ENCODE data around the gene AVPR2. TPM values are rescaled to one million over a fixed set of nuclear protein-coding genes. Genes with fewer than 3 reads are reported as not detected.

The AVPR2 gene
- total and polyA plus RNA-seq, 4 donors, result 0.51 to 2.5 (median 0.84) TPM

DNA sequence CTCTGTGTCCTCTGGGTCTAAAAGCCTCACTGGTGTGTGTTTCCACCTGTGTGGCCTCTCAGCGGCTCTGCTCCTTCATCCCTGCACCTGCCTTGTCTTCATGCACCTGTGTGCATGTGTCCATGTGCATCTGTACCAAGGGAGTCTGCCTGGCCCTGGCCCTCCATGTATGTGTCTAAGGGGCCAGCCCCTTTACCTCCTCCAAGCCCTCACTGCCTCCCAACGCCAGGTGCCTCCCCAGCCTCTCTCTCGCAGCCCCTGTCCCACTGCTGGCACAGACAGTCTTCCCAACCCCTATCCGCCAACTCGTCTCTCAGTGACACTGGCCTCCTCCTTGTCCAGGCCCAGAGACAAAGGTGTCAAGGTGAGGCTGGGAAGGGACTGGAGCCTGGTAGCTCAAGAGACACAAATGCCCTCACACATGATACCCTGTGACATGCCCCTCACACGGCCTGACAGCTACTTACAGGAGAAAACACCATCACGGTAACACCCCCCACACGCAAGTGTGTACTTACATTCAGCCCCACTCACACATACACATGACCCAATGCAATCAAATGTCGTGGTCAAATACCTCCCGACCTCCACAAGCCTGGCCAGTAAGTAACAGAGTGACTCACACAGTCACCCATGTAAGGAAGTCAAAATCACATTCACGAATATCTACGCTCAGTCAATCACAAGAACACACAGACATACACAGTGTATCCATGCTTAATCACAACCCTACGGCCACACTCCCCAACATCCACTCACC, 29.9 kb upstream of the AVPR2 start:
- WGBS, 2 donors, result 79 to 81% methylated on average over 13 of the region's 13 CpGs
- no peak overlapping the region for H3K9ac ChIP-seq (ENCODE audit: insufficient read depth in 1 of 2, low read length in 2 of 2)
- H3K4me3 ChIP-seq, result no peak overlapping the region
- DNase-seq (no peak), ATAC-seq (ENCODE audit: insufficient read depth, low FRiP score) (no peak)
- H3K27ac ChIP-seq (ENCODE audit: low read depth in 1 of 2, low read length in 1 of 2), result no peak overlapping the region
- TF ChIP-seq, protein P1, sequence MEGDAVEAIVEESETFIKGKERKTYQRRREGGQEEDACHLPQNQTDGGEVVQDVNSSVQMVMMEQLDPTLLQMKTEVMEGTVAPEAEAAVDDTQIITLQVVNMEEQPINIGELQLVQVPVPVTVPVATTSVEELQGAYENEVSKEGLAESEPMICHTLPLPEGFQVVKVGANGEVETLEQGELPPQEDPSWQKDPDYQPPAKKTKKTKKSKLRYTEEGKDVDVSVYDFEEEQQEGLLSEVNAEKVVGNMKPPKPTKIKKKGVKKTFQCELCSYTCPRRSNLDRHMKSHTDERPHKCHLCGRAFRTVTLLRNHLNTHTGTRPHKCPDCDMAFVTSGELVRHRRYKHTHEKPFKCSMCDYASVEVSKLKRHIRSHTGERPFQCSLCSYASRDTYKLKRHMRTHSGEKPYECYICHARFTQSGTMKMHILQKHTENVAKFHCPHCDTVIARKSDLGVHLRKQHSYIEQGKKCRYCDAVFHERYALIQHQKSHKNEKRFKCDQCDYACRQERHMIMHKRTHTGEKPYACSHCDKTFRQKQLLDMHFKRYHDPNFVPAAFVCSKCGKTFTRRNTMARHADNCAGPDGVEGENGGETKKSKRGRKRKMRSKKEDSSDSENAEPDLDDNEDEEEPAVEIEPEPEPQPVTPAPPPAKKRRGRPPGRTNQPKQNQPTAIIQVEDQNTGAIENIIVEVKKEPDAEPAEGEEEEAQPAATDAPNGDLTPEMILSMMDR (IDR thresholded peaks at IDR 0.05; ENCODE audit: control extremely low read depth, extremely low read depth), result no peak
- H3K9me3 ChIP-seq (ENCODE audit: control insufficient read depth in 4 of 4, insufficient read depth in 3 of 4, low read length in 3 of 4), result peaks cover 0 to 2% (median 0%) of the 10 kb centered on the region in 4 donors
- H3K27me3 ChIP-seq (ENCODE audit: control insufficient read depth in 3 of 3, insufficient read depth in 3 of 3, low read length in 2 of 3), result peaks cover 2 to 12% (median 5%) of the 10 kb centered on the region in 3 donors
- H3K36me3 ChIP-seq (ENCODE audit: control insufficient read depth in 4 of 4, insufficient read depth in 4 of 4, low read length in 4 of 4), result no peaks in the 10 kb centered on the region
- H3K4me1 ChIP-seq (ENCODE audit: control insufficient read depth in 5 of 5, insufficient read depth in 5 of 5, low read length in 5 of 5), result peaks cover 0 to 4% (median 0%) of the 10 kb centered on the region in 5 donors

GRCh38 chrX:153875391-153876111, 28.9 kb upstream of the AVPR2 start:
- Histone ChIP-seq H3K9me3 (ENCODE audit: control insufficient read depth in 4 of 4, insufficient read depth in 3 of 4, low read length in 3 of 4) (peaks cover 0 to 2% (median 0%) of the 10 kb centered on the region in 4 donors), H3K27me3 (ENCODE audit: control insufficient read depth in 3 of 3, insufficient read depth in 3 of 3, low read length in 2 of 3) (peaks cover 2 to 14% (median 13%) of the 10 kb centered on the region in 3 donors), H3K4me3 (no peak overlapping the region), H3K36me3 (ENCODE audit: control insufficient read depth in 4 of 4, insufficient read depth in 4 of 4, low read length in 4 of 4) (no peaks in the 10 kb centered on the region), H3K4me1 (ENCODE audit: control insufficient read depth in 5 of 5, insufficient read depth in 5 of 5, low read length in 5 of 5) (peaks cover 0 to 4% (median 0%) of the 10 kb centered on the region in 5 donors), H3K27ac (ENCODE audit: low read depth in 1 of 2, low read length in 1 of 2) (no peak overlapping the region), H3K9ac (ENCODE audit: insufficient read depth in 1 of 2, low read length in 2 of 2) (no peak overlapping the region)
- DNase-seq, result peak; percentile 61 to 78 (median 65)
- peak; percentile 48 for ATAC-seq (ENCODE audit: insufficient read depth, low FRiP score)
- TF ChIP-seq, protein P1 (IDR thresholded peaks at IDR 0.05; ENCODE audit: control extremely low read depth, extremely low read depth), result no peak
- WGBS, 2 donors, result 0 to 17% methylated on average over 1 to 42 of the region's 42 CpGs

GRCh38 chrX:153876112-153876491, 28.4 kb upstream of the AVPR2 start:
- TF ChIP-seq, protein P1 (IDR thresholded peaks at IDR 0.05; ENCODE audit: control extremely low read depth, extremely low read depth), result no peak
- H3K4me3 ChIP-seq, result no peak overlapping the region
- peaks cover 0 to 4% (median 0%) of the 10 kb centered on the region in 5 donors for H3K4me1 ChIP-seq (ENCODE audit: control insufficient read depth in 5 of 5, insufficient read depth in 5 of 5, low read length in 5 of 5)
- H3K9ac ChIP-seq (ENCODE audit: insufficient read depth in 1 of 2, low read length in 2 of 2), result no peak overlapping the region
- peaks cover 0 to 2% (median 0%) of the 10 kb centered on the region in 4 donors for H3K9me3 ChIP-seq (ENCODE audit: control insufficient read depth in 4 of 4, insufficient read depth in 3 of 4, low read length in 3 of 4)
- no peaks in the 10 kb centered on the region for H3K36me3 ChIP-seq (ENCODE audit: control insufficient read depth in 4 of 4, insufficient read depth in 4 of 4, low read length in 4 of 4)
- 69 to 72% methylated on average over 3 of the region's 3 CpGs for WGBS, 2 donors
- DNase-seq (no peak), ATAC-seq (ENCODE audit: insufficient read depth, low FRiP score) (no peak)
- no peak overlapping the region for H3K27ac ChIP-seq (ENCODE audit: low read depth in 1 of 2, low read length in 1 of 2)
- H3K27me3 ChIP-seq (ENCODE audit: control insufficient read depth in 3 of 3, insufficient read depth in 3 of 3, low read length in 2 of 3), result peaks cover 2 to 17% (median 14%) of the 10 kb centered on the region in 3 donors

Data from lung (tissue), 12 donors.